GM18868 (cell line): Measurements from ENCODE around the gene UGT1A10.

Experiments used
- ATAC-seq: cut with Tn5 transposase; IDR thresholded peaks from one replicate; pipeline ENCODE4 v1.9.1; 2021; ENCODE audit warnings: mild to moderate bottlenecking, moderate library complexity; ENCODE audit not compliant: unreplicated experiment

The UGT1A10 gene

GRCh38 chr2:233819884-233820773 lies 183.9 kb downstream of the UGT1A10 start:
- no peak for ATAC-seq

GRCh38 chr2:233820774-233821105 lies 184.5 kb downstream of the UGT1A10 start:
- ATAC-seq: no peak

DNA sequence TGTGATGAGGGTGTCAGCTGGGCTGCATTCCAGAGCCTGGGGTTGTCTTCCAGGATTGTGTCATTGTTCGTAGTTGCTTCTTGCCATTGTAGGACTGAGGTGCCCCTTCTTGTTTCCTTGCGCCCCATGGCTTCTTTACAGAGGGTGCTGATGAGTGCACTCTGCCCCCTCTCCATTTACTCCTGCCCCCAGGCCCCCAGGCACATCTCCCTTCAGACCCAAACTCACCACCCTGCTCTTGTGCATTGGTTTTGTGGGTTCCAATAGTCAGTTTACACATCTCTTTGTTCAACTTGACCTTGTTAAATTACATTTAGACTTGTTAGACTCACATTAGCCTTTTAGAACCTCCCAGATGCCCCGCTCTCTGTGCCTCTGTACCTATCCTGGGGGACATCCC lies 184.9 kb downstream of the UGT1A10 start:
- no peak for ATAC-seq

- ATAC-seq: no peak
These were observed 185.5 kb downstream of the UGT1A10 start for GRCh38 chr2:233821709-233822100.

DNA sequence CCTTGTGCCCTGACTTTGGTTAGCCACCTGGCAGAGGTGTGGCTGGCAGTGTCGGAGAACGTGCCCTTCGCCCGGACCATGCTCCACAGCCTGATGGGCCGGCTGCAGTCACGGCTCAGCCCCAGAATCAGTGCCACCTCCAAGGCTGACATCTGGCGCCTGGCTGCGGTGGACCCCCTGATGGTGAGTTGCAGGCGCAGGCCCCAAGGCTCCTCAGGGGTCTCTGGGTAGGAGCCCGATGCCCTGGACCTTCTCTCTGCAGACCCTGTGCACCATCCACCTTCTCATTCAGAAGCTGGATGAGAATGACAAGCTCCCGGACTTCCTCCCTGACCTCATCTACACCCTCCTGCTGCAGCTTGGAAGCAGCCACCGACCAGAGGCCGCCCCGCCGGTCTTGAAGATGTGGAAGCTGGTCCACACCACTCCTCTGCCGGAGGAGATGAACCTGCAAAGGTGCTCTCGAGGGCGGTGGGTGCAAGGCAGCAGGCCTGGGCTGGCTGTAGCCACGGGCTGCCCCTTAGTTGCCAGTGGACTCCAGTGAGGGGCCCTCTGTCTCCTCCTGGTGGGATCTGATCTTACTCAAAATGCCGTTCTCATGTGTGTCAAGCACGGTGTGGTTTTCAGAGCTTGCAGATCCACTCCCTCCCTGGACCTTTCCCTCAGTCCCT lies 186.0 kb downstream of the UGT1A10 start:
- no peak for ATAC-seq
